Lower leg skin (tissue), 4 donors: Measurements from ENCODE around the gene POMT1. TPM values are rescaled to one million over a fixed set of nuclear protein-coding genes. Genes with fewer than 3 reads are reported as not detected.

ENCODE experiments used
- DNase-seq, 2 donors: peaks; one replicate each; pipeline ENCODE4 v3.0.0-alpha.2; 2019; ENCODE audit warnings: low spot score in 2 of 2
- H3K4me3 ChIP-seq: fragments of 200-600 bp; sonication (generic); 2 replicates; pipeline ENCODE4 v1.5.1; 2017; ENCODE audit warnings: mild to moderate bottlenecking, low read depth; ENCODE audit not compliant: poor library complexity, severe bottlenecking
- CTCF ChIP-seq, 3 donors: fragments of 450-650 bp; IDR thresholded peaks; one replicate each; pipeline ENCODE4 v1.5.1; 2016; ENCODE audit warnings: antibody characterized with exemption in 3 of 3, mild to moderate bottlenecking in 3 of 3, moderate library complexity in 2 of 3
- POLR2A ChIP-seq, 2 donors: fragments of 450-650 bp; IDR thresholded peaks; one replicate each; pipeline ENCODE4 v1.6.1; 2016 to 2017; ENCODE audit warnings: antibody characterized with exemption in 2 of 2, mild to moderate bottlenecking in 1 of 2, moderate library complexity in 1 of 2
- WGBS, 2 donors: methylation state at CpG; one replicate each; pipeline ENCODE4 v1.1.5; 2018; 5-methylcytosine and 5-hydroxymethylcytosine counted together
- intact Hi-C: fragments of 100-400 bp; cut with DNase I; formaldehyde crosslinking; loops from one replicate; pipeline ENCODE4 v1.15.0; 2023; ENCODE audit warnings: low total_unique reads
- total RNA-seq, 4 donors: library from RNA; depleted of rRNA; stranded (reverse); fragments of >200 nt; gene quantifications; one replicate each; pipeline ENCODE4 v1.1.0, GENCODE V29; 2016

Gene POMT1
- total RNA-seq, 4 donors from 2014 or later: 23.9 to 29.0 (median 26.6) TPM

GRCh38 chr9:131483319-131484050 lies 19.2 kb upstream of the POMT1 start:
- WGBS, 2 donors: 65 to 75% methylated on average over 9 of the region's 9 CpGs
- intact Hi-C loops: no loop called here
- no peak for TF ChIP-seq CTCF (IDR thresholded peaks at IDR 0.05)
- TF ChIP-seq POLR2A (IDR thresholded peaks at IDR 0.05): no peak
- no peak overlapping the region for H3K4me3 ChIP-seq
- no peak for DNase-seq

- no peak overlapping the region for H3K4me3 ChIP-seq
- DNase-seq: no peak
- 90 to 91% methylated on average over 6 to 7 of the region's 7 CpGs for WGBS, 2 donors
- TF ChIP-seq POLR2A (IDR thresholded peaks at IDR 0.05): no peak
- TF ChIP-seq CTCF (IDR thresholded peaks at IDR 0.05): no peak
- intact Hi-C loops: no loop called here
Measured at GRCh38 chr9:131484051-131484445, 18.7 kb upstream of the POMT1 start.

- TF ChIP-seq POLR2A (IDR thresholded peaks at IDR 0.05): no peak
- TF ChIP-seq CTCF (IDR thresholded peaks at IDR 0.05): no peak
- no peak for DNase-seq
- 89 to 94% methylated on average over 15 of the region's 15 CpGs for WGBS, 2 donors
- no peak overlapping the region for H3K4me3 ChIP-seq
- intact Hi-C loops: no loop called here
Measured at GRCh38 chr9:131484560-131485185, 18.0 kb upstream of the POMT1 start.

- WGBS, 2 donors: 72 to 75% methylated on average over 12 of the region's 12 CpGs
- TF ChIP-seq POLR2A (IDR thresholded peaks at IDR 0.05): no peak
- no peak for TF ChIP-seq CTCF (IDR thresholded peaks at IDR 0.05)
- no peak overlapping the region for H3K4me3 ChIP-seq
- intact Hi-C loops: no loop called here
- DNase-seq: no peak
Measured at GRCh38 chr9:131485206-131485605, 17.5 kb upstream of the POMT1 start.

GRCh38 chr9:131485728-131486422 lies 16.8 kb upstream of the POMT1 start:
- DNase-seq: no peak
- TF ChIP-seq CTCF (IDR thresholded peaks at IDR 0.05) (no peak), POLR2A (IDR thresholded peaks at IDR 0.05) (no peak)
- H3K4me3 ChIP-seq: no peak overlapping the region
- intact Hi-C loops: no loop called here
- WGBS, 2 donors: 56 to 73% methylated on average over 19 of the region's 19 CpGs
